Keratinocyte (primary cell): ENCODE data around the gene LRRC7. TPM values are rescaled to one million over a fixed set of nuclear protein-coding genes. Genes with fewer than 3 reads are reported as not detected.
A peak's percentile ranks its signal among the peaks of the same experiment; 100 is the strongest.

Experiments used
- DNase-seq: peaks from one replicate; pipeline ENCODE4 v3.0.0-alpha.2; 2011; ENCODE audit warnings: low read depth, missing footprints, low spot score
- FAIRE-seq: peaks from 2 replicates; lab custom pipeline; 2011; peaks lifted over from hg19 to GRCh38; lab: Jason Lieb, UNC
- H2AFZ ChIP-seq: 2 replicates; pipeline ENCODE4 v1.6.0; 2012; ENCODE audit warnings: low read length, control low read depth, inconsistent platforms; ENCODE audit not compliant: control insufficient read depth
- H3K27ac ChIP-seq: 2 replicates; pipeline ENCODE4 v1.5.1; 2011; ENCODE audit warnings: low read length; ENCODE audit not compliant: control insufficient read depth, insufficient read depth
- H3K27me3 ChIP-seq: 3 replicates; pipeline ENCODE4 v1.6.0; 2011; ENCODE audit warnings: low read length; ENCODE audit not compliant: control insufficient read depth, insufficient read depth; ENCODE audit errors: extremely low read depth
- H3K36me3 ChIP-seq, 2 experiments: 2 replicates in 1 of 2; 3 replicates in 1 of 2; pipeline ENCODE4 v1.5.1; 2011; ENCODE audit warnings: low read length in 2 of 2, mild to moderate bottlenecking in 1 of 2; ENCODE audit not compliant: control insufficient read depth in 2 of 2, insufficient read depth in 2 of 2; ENCODE audit errors: extremely low read depth in 1 of 2
- H3K4me1 ChIP-seq: 3 replicates; pipeline ENCODE4 v1.5.1; 2011; ENCODE audit warnings: low read length; ENCODE audit not compliant: control insufficient read depth, insufficient read depth; ENCODE audit errors: extremely low read depth
- H3K4me2 ChIP-seq: 3 replicates; pipeline ENCODE4 v1.6.0; 2011; ENCODE audit warnings: low read depth, low read length; ENCODE audit not compliant: control insufficient read depth, insufficient read depth; ENCODE audit errors: extremely low read depth
- H3K4me3 ChIP-seq, 3 experiments: fragments of 200-600 bp in 1 of 3; sonication (generic) in 1 of 3; 2 replicates in 2 of 3; 3 replicates in 1 of 3; pipeline ENCODE4 v1.5.1; 2011 to 2016; ENCODE audit warnings: low read length in 3 of 3, mild to moderate bottlenecking in 3 of 3, control low read depth in 2 of 3, inconsistent platforms in 1 of 3, low read depth in 1 of 3, mixed read lengths in 1 of 3, mixed run types in 1 of 3, moderate library complexity in 1 of 3; ENCODE audit not compliant: control insufficient read depth in 2 of 3, insufficient read depth in 2 of 3; ENCODE audit errors: extremely low read depth in 1 of 3
- H3K79me2 ChIP-seq: 2 replicates; pipeline ENCODE4 v1.6.0; 2012; ENCODE audit warnings: low read length; ENCODE audit not compliant: control insufficient read depth, insufficient read depth
- H3K9ac ChIP-seq: 3 replicates; pipeline ENCODE4 v1.6.0; 2011; ENCODE audit warnings: low read length; ENCODE audit not compliant: control insufficient read depth, insufficient read depth; ENCODE audit errors: extremely low read depth
- H3K9me1 ChIP-seq: 3 replicates; pipeline ENCODE4 v1.6.0; 2011; ENCODE audit warnings: low read length; ENCODE audit not compliant: control insufficient read depth, insufficient read depth; ENCODE audit errors: extremely low read depth
- H3K9me3 ChIP-seq: 2 replicates; pipeline ENCODE4 v1.5.1; 2012; ENCODE audit warnings: low read depth, low read length; ENCODE audit not compliant: control insufficient read depth
- H4K20me1 ChIP-seq: 3 replicates; pipeline ENCODE4 v1.6.0; 2011; ENCODE audit warnings: low read length; ENCODE audit not compliant: control insufficient read depth, insufficient read depth; ENCODE audit errors: extremely low read depth
- CTCF ChIP-seq, 3 experiments: IDR thresholded peaks in 1 of 3; conservative IDR thresholded peaks in 1 of 3; optimal IDR thresholded peaks in 1 of 3; 2 replicates in 2 of 3; 3 replicates in 1 of 3; pipeline versions ENCODE3 to v1.5.1; 2011; ENCODE audit warnings: low read length in 3 of 3, mild to moderate bottlenecking in 3 of 3, moderate library complexity in 2 of 3, control low read depth in 1 of 3, inconsistent platforms in 1 of 3; ENCODE audit not compliant: insufficient read depth in 2 of 3; ENCODE audit errors: extremely low read depth in 1 of 3
- EZH2 ChIP-seq: IDR thresholded peaks from one replicate; pipeline ENCODE4 v1.6.1; 2012; ENCODE audit warnings: inconsistent platforms, mild to moderate bottlenecking, low read length, moderate library complexity
- dilution Hi-C: fragments of 300-500 bp; cut with MboI; formaldehyde crosslinking; loops from one replicate; pipeline ENCODE4 v1.7.0; 2020; ENCODE audit warnings: low sequenced_read_pairs; ENCODE audit not compliant: extremely low pct_ligation_motif_present
- polyA plus RNA-seq, 5 experiments: library from polyadenylated mRNA; depleted of rRNA in 3 of 5; stranded (reverse) in 3 of 5; stranded (forward) in 1 of 5; unstranded in 1 of 5; fragments of >200 nt; gene quantifications; 1 replicate in 1 of 5; 2 replicates in 3 of 5; 3 replicates in 1 of 5; pipeline versions ENCODE4 v1.2.1 to v1.2.3, GENCODE V29; 2011 to 2012; ENCODE audit warnings: missing spikeins in 2 of 5, low read depth in 1 of 5, low replicate concordance in 1 of 5

Gene LRRC7
- polyA plus RNA-seq, 1 donor (not counting 4 experiments of a cell fraction or from before 2014, with no cell fraction given), result 0.28 TPM

DNA sequence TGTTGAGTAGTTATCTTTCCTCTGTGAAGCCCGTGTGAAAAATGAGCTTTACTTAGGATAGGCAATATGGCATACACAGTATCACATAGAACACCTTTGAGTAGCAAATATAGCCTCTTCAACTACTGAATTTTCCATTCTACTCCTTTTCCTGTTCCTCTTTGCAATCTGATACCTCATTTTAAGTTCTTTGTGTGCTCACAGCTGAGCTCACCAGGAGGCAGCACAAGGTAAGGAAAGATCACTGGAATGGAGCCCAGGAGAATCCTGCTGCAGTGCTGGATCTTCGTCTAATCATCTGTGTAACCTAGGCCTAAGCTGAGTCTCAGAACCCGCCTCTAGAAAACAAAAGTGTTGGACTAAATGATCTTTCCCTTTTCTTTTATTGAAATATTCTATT lies 466.7 kb downstream of the LRRC7 start:
- no peaks in the 10 kb centered on the region for H3K27me3 ChIP-seq
- FAIRE-seq (peak; percentile 78), DNase-seq (peak; percentile 7)
- H3K36me3 ChIP-seq, result no peaks in the 10 kb centered on the region
- no peak overlapping the region for H3K4me3 ChIP-seq
- no peaks in the 10 kb centered on the region for H3K4me1 ChIP-seq
- dilution Hi-C loops, result no loop called here
- H2AFZ ChIP-seq, result peak overlapping the region; percentile 14
- no peaks in the 10 kb centered on the region for H3K79me2 ChIP-seq
- H3K9me1 ChIP-seq, result no peaks in the 10 kb centered on the region
- TF ChIP-seq EZH2 (no peak), CTCF (optimal IDR thresholded peaks at IDR 0.05 in 1 of 3, IDR thresholded peaks at IDR 0.05 in 1 of 3, conservative IDR thresholded peaks at IDR 0.05 in 1 of 3; ENCODE audit: extremely low read depth in 1 of 3, insufficient read depth in 2 of 3, low read length in 3 of 3) (peak; percentile 47 to 75 (median 60))
- no peaks in the 10 kb centered on the region for H3K9me3 ChIP-seq
- H4K20me1 ChIP-seq, result no peaks in the 10 kb centered on the region
- no peak overlapping the region for H3K4me2 ChIP-seq
- H3K27ac ChIP-seq, result no peak overlapping the region
- no peak overlapping the region for H3K9ac ChIP-seq

GRCh38 chr1:70038025-70038424 lies 470.3 kb downstream of the LRRC7 start:
- Histone ChIP-seq H3K4me2 (no peak overlapping the region), H2AFZ (no peak overlapping the region), H3K9me3 (no peaks in the 10 kb centered on the region), H3K79me2 (no peaks in the 10 kb centered on the region), H3K36me3 (no peaks in the 10 kb centered on the region), H4K20me1 (no peaks in the 10 kb centered on the region), H3K9me1 (no peaks in the 10 kb centered on the region), H3K27ac (no peak overlapping the region), H3K4me1 (no peaks in the 10 kb centered on the region), H3K4me3 (no peak overlapping the region), H3K27me3 (no peaks in the 10 kb centered on the region), H3K9ac (no peak overlapping the region)
- dilution Hi-C loops, result no loop called here
- peak; percentile 13 for FAIRE-seq
- DNase-seq, result no peak
- TF ChIP-seq EZH2, result no peak
- no peak for TF ChIP-seq CTCF (optimal IDR thresholded peaks at IDR 0.05 in 1 of 3, IDR thresholded peaks at IDR 0.05 in 1 of 3, conservative IDR thresholded peaks at IDR 0.05 in 1 of 3; ENCODE audit: extremely low read depth in 1 of 3, insufficient read depth in 2 of 3, low read length in 3 of 3)
